ENCODE measurements around the gene SMG9.

SMG9 gene

GRCh38 chr19:43747557-43748204 is 7.1 kb downstream of the SMG9 start:
- no peaks in the 10 kb centered on the region for H3K27me3 ChIP-seq (replicated peaks)
- no peak for DNase-seq
- peaks cover 65% of the 10 kb centered on the region for H3K36me3 ChIP-seq (replicated peaks)
- no peak overlapping the region for H3K27ac ChIP-seq
- TF ChIP-seq CTCF (IDR thresholded peaks at IDR 0.05; ENCODE audit: low read depth, low read length, missing control alignments), result no peak
- in situ Hi-C loops (cut with HindIII; ENCODE audit: low pct_ligation_motif_present, low sequenced_read_pairs), result no loop called here
- no peak overlapping the region for H3K4me3 ChIP-seq (ENCODE audit: low read depth, low read length)

DNA sequence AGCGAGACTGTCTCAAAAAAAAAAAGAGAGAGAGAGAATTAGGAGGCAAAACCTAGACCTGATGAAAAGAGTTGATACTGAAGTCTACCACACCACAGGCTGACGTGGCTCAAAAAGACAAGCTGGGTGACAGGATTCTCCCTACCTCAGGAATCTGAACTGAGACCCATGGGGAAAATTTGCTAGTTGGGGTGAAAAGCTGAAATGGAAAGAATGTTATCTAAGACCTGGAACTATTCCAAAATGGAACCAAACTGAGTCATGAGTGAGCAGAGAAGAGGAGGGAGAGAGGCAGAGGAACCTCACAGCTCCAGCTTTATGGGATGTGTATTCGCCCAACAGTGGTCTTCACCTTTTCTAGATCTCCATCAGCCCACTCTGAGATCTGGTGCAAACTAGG is 11.7 kb downstream of the SMG9 start:
- Histone ChIP-seq H3K4me3 (ENCODE audit: low read depth, low read length) (no peak overlapping the region), H3K36me3 (replicated peaks) (peaks cover 72% of the 10 kb centered on the region), H3K27me3 (replicated peaks) (no peaks in the 10 kb centered on the region), H3K27ac (peak overlapping the region; percentile 33)
- in situ Hi-C loops (cut with HindIII; ENCODE audit: low pct_ligation_motif_present, low sequenced_read_pairs), result no loop called here
- no peak for TF ChIP-seq CTCF (IDR thresholded peaks at IDR 0.05; ENCODE audit: low read depth, low read length, missing control alignments)
- DNase-seq, result peak; percentile 78

GRCh38 chr19:43741075-43741825 is 13.5 kb downstream of the SMG9 start:
- no peak for TF ChIP-seq CTCF (IDR thresholded peaks at IDR 0.05; ENCODE audit: low read depth, low read length, missing control alignments)
- H3K27ac ChIP-seq, result no peak overlapping the region
- H3K36me3 ChIP-seq (replicated peaks), result peaks cover 78% of the 10 kb centered on the region
- in situ Hi-C loops (cut with HindIII; ENCODE audit: low pct_ligation_motif_present, low sequenced_read_pairs), result no loop called here
- DNase-seq, result no peak
- no peaks in the 10 kb centered on the region for H3K27me3 ChIP-seq (replicated peaks)
- H3K4me3 ChIP-seq (ENCODE audit: low read depth, low read length), result no peak overlapping the region

DNA sequence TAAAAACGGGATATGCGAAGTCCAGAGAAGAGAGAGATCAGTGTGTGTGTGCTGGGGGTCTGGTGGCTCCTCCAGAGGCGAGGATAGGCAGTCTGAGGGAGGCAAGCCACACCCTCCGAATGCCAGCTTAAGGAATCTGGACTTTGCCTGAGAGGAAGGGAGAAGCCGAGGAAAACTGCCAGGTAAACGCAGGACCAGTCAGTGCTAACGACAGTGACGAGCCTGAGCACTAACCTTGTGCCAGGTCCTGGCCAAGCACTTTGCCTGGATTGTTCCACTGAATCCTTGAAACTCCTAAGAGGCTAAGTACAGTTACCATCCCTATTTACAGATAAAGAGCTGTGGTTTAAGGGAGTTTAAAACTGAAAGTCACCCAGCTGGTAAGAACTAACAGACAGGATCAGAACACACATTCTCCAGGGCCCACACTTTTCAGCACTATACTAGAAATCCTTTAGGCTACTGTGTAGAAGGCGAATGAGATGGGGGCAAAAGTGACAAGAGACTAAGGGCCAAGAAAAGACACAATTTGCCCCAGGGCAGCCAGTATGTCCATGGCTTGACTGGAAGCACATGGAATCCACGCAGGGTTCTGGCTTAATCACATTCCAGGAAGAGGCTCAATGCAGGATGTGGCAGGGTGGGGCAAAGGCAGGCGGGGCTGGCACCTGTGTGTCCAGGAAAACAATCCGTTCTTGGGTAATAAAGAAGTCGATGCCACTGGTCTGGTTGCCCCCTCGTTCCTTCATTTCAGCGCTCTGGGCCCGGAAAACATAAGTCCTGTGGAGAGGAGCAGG is 15.1 kb downstream of the SMG9 start:
- no peak for TF ChIP-seq CTCF (IDR thresholded peaks at IDR 0.05; ENCODE audit: low read depth, low read length, missing control alignments)
- Histone ChIP-seq H3K4me3 (ENCODE audit: low read depth, low read length) (no peak overlapping the region), H3K36me3 (replicated peaks) (peaks cover 66% of the 10 kb centered on the region), H3K27ac (no peak overlapping the region), H3K27me3 (replicated peaks) (no peaks in the 10 kb centered on the region)
- in situ Hi-C loops (cut with HindIII; ENCODE audit: low pct_ligation_motif_present, low sequenced_read_pairs), result no loop called here
- no peak for DNase-seq

DNA sequence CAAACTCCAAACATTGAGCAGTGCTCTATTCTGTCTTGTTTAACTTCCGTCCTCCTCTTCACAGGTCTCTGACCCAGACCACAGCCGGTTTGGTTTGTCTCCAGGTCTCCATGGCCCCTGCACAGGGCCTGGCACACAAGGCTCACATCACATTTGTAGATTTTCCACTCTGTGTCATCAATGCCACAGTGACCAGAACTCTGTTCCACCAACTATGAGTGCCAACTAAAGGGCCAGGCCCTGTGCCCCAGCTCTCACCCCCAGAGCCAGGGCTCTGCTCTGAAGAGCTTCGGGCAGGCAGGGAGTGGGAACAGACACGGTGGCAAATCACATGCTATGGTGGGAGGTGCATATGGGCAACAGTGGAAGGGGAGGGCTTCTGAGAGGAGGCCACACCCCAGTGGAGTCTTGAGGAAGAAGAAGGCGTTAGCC is 16.0 kb downstream of the SMG9 start:
- TF ChIP-seq CTCF (IDR thresholded peaks at IDR 0.05; ENCODE audit: low read depth, low read length, missing control alignments), result no peak
- H3K27me3 ChIP-seq (replicated peaks), result no peaks in the 10 kb centered on the region
- no peak overlapping the region for H3K4me3 ChIP-seq (ENCODE audit: low read depth, low read length)
- in situ Hi-C loops (cut with HindIII; ENCODE audit: low pct_ligation_motif_present, low sequenced_read_pairs), result no loop called here
- DNase-seq, result no peak
- no peak overlapping the region for H3K27ac ChIP-seq
- H3K36me3 ChIP-seq (replicated peaks), result peaks cover 66% of the 10 kb centered on the region
